HepG2 (cell line): ENCODE results near the gene ETDC. TPM values are rescaled to one million over a fixed set of nuclear protein-coding genes. Genes with fewer than 3 reads are reported as not detected.

Experiments used
- TOE1 ChIP-seq: sonication (generic); formaldehyde crosslinking; IDR thresholded peaks from 2 replicates; pipeline ENCODE4 v1.4.0; 2020; ENCODE audit warnings: mild to moderate bottlenecking, missing genetic modification reagents
- ZNF747 ChIP-seq: sonication (generic); formaldehyde crosslinking; IDR thresholded peaks from 2 replicates; pipeline ENCODE4 v1.8.1; 2023; ENCODE audit warnings: missing genetic modification reagents, mild to moderate bottlenecking, borderline replicate concordance
- polyA plus RNA-seq, 8 experiments: library from polyadenylated mRNA; depleted of rRNA in 3 of 8; stranded (reverse) in 7 of 8; unstranded in 1 of 8; fragments of >200 nt; fragmentation: Illumina TruSeq in 4 of 8; extraction: Trizol in 4 of 8; gene quantifications; 2 replicates each; pipeline versions ENCODE4 v1.2.1 to v1.2.3, GENCODE V29; 2011 to 2016; ENCODE audit warnings: low read depth in 4 of 8, missing spikeins in 1 of 8, mixed read lengths in 1 of 8; ENCODE audit not compliant: insufficient read depth in 1 of 8
- total RNA-seq, 5 experiments: library from RNA; depleted of rRNA; stranded (reverse); fragments of >200 nt; fragmentation: Illumina TruSeq; extraction: Trizol; gene quantifications; 2 replicates each; pipeline ENCODE4 v1.2.3, GENCODE V29; 2016; ENCODE audit warnings: low read depth in 1 of 5
- TF ChIP-seq, protein P1 (sequence below): sonication (generic); formaldehyde crosslinking; IDR thresholded peaks from 2 replicates; pipeline ENCODE4 v1.5.0; 2020; ENCODE audit warnings: mild to moderate bottlenecking, missing genetic modification reagents
- TF ChIP-seq, protein P2 (sequence below): sonication (generic); formaldehyde crosslinking; IDR thresholded peaks from 2 replicates; pipeline ENCODE4 v1.4.0; 2020; ENCODE audit warnings: mild to moderate bottlenecking, missing genetic modification reagents
- TF ChIP-seq, protein P3 (sequence below): sonication (generic); formaldehyde crosslinking; IDR thresholded peaks from 2 replicates; pipeline ENCODE4 v1.4.0; 2020; ENCODE audit warnings: missing genetic modification reagents
- TF ChIP-seq, protein P4 (sequence below): sonication (generic); formaldehyde crosslinking; IDR thresholded peaks from 2 replicates; pipeline ENCODE4 v1.5.0; 2020; ENCODE audit warnings: missing genetic modification reagents, mild to moderate bottlenecking, borderline replicate concordance
- TF ChIP-seq, protein P5 (sequence below): sonication (generic); formaldehyde crosslinking; IDR thresholded peaks from 2 replicates; pipeline ENCODE4 v1.4.0; 2020; ENCODE audit warnings: mild to moderate bottlenecking, low read depth, missing genetic modification reagents

ETDC gene
- total and polyA plus RNA-seq, 2 of the 13 experiments (the other 11 are each of a cell fraction or from before 2014, with no cell fraction given) = not detected

DNA sequence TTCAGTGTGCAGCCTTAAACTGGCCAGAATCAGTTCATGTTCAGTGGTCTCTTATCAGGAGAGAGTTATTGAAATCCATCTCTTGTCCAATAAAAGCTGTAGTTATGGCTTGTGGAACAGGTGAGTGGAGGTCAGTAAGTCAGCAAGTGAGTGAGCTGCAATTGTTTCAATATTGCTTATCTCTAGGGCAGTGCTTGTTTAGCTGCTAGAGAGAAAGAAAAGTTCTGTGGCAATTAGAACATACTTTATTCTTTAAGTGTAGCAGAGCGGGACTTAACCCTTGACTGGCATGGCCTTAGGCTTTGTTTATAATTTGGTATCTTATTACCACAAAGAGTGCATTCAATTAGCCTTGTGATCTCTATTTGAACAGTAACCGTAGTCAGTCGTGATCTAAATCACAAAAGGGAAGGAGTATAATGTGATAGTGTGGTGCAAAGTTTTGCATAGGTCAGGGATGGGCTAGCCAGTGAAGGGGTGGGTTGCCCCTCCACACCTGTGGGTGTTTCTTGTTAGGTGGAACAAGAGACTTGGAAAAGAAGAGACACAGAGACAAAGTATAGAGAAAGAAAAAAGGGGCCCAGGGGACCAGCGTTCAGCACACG lies 6.9 kb upstream of the ETDC start (continued):
- TF ChIP-seq, protein P1, sequence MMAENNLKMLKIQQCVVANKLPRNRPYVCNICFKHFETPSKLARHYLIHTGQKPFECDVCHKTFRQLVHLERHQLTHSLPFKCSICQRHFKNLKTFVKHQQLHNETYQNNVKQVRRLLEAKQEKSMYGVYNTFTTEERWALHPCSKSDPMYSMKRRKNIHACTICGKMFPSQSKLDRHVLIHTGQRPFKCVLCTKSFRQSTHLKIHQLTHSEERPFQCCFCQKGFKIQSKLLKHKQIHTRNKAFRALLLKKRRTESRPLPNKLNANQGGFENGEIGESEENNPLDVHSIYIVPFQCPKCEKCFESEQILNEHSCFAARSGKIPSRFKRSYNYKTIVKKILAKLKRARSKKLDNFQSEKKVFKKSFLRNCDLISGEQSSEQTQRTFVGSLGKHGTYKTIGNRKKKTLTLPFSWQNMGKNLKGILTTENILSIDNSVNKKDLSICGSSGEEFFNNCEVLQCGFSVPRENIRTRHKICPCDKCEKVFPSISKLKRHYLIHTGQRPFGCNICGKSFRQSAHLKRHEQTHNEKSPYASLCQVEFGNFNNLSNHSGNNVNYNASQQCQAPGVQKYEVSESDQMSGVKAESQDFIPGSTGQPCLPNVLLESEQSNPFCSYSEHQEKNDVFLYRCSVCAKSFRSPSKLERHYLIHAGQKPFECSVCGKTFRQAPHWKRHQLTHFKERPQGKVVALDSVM = no peak
- TF ChIP-seq TOE1 = no peak
- TF ChIP-seq, protein P2, sequence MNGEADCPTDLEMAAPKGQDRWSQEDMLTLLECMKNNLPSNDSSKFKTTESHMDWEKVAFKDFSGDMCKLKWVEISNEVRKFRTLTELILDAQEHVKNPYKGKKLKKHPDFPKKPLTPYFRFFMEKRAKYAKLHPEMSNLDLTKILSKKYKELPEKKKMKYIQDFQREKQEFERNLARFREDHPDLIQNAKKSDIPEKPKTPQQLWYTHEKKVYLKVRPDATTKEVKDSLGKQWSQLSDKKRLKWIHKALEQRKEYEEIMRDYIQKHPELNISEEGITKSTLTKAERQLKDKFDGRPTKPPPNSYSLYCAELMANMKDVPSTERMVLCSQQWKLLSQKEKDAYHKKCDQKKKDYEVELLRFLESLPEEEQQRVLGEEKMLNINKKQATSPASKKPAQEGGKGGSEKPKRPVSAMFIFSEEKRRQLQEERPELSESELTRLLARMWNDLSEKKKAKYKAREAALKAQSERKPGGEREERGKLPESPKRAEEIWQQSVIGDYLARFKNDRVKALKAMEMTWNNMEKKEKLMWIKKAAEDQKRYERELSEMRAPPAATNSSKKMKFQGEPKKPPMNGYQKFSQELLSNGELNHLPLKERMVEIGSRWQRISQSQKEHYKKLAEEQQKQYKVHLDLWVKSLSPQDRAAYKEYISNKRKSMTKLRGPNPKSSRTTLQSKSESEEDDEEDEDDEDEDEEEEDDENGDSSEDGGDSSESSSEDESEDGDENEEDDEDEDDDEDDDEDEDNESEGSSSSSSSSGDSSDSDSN = no peak
- TF ChIP-seq, protein P3, sequence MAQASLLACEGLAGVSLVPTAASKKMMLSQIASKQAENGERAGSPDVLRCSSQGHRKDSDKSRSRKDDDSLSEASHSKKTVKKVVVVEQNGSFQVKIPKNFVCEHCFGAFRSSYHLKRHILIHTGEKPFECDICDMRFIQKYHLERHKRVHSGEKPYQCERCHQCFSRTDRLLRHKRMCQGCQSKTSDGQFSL (CRISPR knock-in tag) = no peak
- TF ChIP-seq ZNF747 (CRISPR knock-in tag) = no peak
- TF ChIP-seq, protein P4, sequence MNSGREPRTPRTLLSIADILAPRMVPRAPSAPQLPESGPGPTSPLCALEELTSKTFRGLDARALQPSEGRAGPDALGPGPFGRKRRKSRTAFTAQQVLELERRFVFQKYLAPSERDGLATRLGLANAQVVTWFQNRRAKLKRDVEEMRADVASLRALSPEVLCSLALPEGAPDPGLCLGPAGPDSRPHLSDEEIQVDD (CRISPR knock-in tag) = no peak
- TF ChIP-seq, protein P5, sequence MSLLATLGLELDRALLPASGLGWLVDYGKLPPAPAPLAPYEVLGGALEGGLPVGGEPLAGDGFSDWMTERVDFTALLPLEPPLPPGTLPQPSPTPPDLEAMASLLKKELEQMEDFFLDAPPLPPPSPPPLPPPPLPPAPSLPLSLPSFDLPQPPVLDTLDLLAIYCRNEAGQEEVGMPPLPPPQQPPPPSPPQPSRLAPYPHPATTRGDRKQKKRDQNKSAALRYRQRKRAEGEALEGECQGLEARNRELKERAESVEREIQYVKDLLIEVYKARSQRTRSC (CRISPR knock-in tag) = no peak
